ENCODE results near the gene C2CD4D.
"Not testable (repeated sequence)": the region's sequence is repeated elsewhere in the genome, so short reads cannot be mapped to it uniquely, and the experiment has no call there.

Gene C2CD4D

DNA sequence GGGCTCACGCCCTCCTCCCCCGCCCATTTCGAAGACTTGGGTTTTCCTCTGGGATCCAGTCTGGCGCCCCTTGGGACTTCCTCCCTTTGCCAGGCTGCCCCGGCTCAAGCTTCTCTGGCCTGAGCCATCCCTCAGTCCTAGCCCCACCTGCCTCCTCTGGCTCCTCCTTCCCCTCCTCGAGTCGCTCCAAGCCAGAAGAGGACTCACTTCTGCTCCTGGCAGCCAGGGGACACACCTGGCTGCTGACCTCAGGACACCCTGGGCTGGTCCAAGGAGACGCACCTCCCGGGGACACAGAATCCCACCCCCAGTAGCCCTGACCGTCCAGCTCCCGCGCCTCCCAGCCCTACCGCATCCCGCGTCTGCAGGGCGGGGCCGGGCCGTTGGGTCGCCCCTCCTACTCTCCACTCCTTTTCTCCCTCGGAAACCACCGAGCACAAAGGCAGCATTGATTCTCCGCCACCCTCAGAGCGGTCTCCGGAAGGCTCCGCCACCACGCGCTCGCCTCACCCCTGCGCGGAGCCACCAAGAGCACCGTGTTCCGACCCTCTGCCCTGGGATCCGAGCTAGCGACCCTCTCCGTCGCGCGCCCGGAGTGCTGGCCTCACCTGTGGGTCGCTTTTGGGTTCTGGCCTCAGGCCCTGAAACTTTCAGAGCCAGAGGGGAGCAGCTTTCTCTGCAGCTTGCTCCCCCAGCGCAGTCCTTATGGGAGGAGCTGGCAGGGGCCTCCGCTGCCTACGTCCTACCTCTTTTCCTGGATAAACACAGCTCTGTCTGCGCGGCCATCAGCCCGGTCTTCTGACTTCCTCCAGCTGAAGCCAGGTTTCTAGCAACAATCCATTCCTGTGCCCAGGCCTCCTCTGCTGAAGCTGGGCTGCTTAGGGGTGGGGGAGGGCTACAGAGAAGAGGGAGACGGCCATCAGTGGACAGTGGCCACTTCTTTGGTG, at the start of gene C2CD4D:
Gene C2CD4D (minus strand): TSS at position 364 of the 947 bp plus-strand sequence. CDS start 831 bp downstream, outside the sequence.
- DNase-seq, result peak; percentile 75 to 84

DNA sequence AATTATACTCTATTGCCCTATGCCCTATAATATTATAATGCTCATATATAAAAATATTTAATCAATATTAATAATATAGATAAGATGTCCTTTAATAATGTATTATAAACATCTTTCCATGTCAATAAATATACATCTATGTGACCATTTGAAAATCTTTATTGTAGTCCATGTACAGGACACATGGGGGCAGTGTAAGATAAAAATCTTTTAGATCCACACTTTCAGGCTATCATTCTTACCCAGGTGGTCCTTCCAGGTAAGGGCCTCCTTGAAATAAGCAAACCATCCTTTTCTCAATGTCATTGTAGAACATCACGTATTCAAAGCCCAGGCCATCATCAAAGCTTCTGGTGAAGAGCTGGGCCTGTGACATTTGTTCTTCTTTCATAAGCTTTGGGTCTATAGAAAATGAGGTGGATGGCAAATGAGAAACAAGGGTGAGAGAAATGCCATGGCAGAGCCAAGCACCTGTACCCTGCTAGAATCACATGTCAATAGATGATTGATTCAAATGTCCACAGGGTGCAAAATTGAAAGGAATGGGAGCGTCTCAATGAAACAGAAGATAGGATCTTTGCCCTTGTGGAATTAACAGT, 49.5 kb upstream of the C2CD4D start:
- no peak for DNase-seq

DNA sequence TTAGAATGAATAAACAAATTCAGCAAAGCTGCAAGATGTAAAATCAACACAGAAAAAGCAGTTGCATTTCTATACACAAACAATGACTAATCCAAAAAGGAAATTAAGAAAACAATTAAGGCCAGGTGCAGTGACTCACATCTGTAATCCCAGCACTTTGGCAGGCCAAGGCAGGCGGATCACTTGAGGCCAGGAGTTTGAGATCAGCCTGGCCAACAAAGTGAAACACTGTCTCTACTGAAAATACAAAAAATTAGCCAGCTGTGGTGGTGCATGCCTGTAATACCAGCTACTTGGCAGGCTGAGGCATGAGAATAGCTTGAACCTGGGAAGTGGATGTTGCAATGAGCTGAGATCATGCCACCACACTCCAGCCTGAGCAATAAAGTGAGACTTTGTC, 47.4 kb upstream of the C2CD4D start:
- no peak for DNase-seq

DNA sequence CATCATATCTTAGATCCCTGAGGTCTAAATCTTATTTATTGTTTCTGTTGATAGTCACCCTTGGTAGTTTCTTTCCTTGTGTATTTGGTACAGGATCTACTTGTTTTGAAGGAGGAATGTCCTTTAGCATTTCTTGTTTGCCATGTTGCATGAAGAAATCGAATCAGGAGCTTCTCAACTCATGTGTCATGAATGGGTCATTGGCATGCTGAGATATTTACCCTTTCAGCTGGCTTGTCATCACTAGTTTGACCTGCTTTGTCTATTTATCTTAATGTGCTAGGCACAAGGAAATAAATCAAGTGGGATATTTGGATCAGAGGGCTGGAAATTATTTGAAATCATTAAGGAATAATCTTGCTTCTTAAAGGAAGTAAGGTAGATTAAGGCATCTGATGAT, 45.9 kb upstream of the C2CD4D start:
- no peak for DNase-seq

DNA sequence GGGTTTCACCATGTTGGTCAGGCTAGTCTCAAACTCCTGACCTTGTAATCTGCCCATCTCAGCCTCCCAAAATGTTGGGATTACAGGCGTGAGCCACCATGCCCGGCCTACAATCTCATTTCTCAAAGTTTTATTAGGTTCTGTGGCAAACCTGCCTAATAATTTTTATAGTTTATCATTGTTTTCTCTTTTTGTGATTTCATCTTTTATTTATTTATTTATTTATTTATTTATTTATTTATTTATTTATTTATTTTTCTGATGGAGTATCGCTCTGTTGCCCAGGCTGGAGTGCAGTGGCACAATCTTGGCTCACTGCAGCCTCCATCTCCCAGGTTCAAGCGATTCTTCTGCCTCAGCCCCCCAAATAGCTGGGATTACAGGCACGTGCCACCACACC, 45.3 kb upstream of the C2CD4D start:
- DNase-seq, result not testable (repeated sequence)

DNA sequence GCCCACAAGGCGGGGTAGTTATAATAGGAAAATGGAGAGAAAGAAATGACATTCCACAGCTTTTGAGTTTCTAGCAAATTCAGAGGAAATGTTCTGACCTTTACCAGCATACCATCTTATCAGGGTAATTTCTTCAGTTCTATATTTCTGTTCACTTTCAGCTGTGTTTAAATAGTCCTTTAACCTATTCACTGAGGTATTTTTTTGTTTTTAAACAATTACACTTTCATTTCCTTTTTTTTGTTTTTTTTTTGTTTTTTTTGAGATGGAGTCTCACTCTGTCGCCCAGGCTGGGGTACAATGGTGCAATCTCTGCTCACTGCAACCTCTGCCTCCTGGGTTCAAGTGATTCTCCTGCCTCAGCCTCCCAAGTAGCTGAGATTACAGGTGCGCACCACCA, 44.8 kb upstream of the C2CD4D start:
- DNase-seq, result not testable (repeated sequence)

DNA sequence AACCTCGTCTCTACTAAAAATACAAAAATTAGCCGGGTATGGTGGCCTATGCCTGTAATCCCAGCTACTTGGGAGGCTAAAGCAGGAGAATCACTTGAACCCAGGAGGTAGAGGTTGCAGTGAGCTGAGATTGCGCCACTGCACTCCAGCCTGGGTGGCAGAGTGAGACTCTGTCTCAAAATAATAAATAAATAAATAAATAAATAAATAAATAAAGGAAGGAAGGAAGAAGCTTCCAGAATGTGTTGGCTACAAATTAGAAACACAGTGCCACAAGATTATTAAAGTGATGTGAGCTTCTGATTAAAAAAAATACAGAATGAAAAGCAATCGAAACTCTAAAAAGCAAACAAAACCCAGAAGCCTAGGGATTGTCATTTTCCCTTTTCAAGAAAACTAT, 44.3 kb upstream of the C2CD4D start:
- DNase-seq, result not testable (repeated sequence)

DNA sequence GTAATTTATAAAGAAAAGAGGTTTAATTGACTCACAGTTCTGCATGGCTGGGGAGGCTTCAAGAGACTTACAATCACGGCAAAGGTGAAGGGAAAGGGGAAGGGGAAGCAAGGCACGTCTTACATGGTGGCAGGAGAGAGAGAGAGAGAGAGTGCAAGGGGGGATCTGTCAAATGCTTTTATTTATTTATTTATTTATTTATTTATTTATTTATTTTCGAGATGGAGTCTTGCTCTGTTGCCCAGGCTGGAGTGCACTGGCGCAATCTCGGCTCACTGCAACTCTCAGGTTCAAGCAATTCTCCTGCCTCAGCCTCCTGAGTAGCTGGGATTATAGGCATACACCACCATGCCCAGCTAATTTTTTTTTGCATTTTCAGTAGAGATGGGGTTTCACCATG, 43.3 kb upstream of the C2CD4D start:
- DNase-seq, result not testable (repeated sequence)

DNA sequence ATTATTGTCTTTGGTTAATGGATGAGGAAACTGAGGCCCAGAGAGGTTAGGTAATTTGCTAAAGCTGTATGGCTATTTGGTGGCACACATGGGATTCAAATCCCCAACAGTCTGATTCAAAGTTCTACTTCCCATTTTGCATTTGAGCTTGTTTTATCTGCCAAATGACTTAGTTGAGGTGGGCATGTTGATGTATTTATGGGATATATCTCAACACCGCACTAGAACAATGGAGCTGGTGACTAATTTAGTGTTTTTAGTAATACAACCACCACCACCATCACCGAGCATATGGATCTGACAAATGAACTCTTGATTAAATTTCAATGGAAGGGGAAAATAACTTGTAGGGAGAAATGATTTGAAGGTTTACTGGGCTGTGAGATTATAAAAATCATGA, 42.8 kb upstream of the C2CD4D start:
- no peak for DNase-seq

DNA sequence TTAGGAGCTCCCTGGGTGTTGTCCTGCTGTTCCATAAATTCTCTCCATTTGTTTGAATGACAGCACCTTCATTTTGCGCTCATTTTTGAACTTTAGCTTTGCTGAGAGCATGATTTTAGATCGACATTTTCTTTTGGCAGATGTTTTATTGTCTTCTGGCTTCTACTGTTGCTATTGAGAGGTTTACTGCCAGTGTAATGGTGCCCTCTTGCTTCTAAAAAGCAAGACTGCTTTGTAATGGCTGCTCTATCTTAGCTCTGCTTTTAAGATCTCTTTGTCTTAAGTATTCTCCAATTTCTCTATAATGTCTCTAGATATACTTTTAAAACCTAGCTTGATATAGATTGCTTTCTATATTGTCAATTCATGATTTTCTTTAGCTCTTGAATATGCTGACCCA, 41.9 kb upstream of the C2CD4D start:
- no peak for DNase-seq

DNA sequence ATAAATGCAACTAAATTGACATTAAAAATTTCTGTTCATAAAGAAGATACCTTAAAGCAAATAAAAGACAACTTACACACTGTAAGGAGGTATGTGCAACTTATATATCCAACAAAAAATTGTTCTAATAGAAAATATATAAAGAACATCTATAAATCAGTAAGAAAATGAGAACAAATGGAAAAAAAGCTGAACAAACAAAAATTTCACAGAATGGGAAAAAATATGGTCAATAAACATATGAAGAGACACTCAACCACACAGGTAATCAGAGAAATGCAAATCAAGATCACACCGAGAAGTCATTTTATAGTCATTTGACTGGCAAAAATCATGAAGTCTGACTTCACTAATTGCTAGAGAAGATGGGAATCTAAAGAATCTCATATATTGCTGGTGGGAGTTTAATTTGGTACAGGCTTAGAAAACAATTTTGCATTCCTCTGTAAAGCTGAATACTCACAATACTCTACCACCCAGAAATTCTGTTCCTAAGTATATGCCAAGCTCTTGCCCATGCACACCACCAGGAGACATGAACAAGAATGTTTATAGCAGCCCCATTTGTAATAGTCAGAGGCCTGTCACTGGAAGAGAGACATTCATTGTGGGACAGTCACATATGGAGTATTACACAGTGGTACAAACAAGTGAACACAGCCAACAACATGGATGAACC, 35.9 kb upstream of the C2CD4D start:
- DNase-seq, result no peak

DNA sequence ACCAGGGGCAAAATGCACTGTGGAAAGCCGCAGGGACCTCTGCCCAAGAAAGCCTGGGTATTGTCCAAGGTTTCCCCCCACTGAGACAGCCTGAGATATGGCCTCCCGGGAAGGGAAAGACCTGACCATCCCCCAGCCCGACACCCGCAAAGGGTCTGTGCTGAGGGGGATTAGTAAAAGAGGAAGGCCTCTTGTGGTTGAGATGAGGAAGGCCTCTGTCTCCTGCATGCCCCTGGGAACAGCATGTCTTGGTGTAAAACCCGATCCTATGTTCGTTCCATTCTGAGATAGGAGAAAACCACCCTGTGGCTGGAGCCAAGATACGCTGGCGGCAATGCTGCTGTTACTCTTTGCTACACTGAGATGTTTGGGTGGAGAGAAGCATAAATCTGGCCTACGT, 33.2 kb upstream of the C2CD4D start:
- DNase-seq, result not testable (repeated sequence)

DNA sequence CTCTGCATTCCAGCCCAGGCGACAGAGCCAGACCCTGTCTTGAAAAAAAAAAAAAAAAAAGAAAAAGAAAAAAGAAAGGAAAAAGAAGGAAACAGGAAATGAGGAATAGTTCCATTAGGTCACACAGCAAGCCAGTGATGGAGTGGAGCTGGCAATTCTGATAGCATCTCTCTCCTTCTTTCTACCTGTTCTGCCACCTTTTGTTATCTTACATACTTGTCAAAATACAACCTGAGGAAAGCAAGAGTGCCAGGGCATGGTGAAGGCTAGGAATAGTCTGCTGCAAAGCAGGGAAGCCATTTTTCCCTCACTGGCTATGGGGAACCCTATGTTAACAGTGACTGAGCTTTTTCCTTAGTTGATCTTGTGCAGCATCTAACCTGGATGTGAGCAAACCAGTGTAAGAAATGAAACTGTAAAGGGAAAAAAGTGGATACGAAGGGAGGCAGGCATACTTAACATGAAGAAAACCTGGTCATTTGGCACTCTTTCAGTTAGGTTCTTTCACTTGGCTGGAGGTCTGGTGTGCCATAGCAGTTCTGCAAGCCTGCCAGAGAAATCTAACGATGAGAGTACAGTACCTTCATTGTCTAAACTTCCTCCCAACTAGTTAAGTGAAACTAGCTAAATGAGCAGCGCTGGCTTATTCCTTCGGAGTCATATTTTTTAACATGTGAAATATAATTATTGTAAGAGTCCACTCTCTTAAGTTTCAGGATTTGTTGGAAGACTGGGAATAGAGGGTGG, 31.8 kb upstream of the C2CD4D start:
- DNase-seq, result no peak

DNA sequence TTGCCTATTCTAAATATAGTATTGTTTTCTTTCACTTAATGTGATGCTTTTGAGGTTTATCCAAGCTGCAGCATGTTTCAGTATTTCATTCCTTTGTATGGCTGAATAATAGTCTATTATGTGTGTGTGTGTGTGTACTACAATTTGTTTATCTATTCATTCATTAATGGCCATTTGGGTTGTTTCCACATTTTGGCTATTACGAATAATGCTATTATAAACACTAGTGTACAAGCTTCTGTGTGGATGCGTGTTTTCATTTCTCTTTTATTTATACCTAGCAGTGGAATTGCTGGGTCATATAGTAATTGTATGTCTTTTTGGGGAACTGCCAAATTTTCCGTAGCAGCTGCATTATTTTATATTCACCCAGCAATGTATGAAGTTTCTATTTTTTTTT, 28.9 kb upstream of the C2CD4D start:
- no peak for DNase-seq

DNA sequence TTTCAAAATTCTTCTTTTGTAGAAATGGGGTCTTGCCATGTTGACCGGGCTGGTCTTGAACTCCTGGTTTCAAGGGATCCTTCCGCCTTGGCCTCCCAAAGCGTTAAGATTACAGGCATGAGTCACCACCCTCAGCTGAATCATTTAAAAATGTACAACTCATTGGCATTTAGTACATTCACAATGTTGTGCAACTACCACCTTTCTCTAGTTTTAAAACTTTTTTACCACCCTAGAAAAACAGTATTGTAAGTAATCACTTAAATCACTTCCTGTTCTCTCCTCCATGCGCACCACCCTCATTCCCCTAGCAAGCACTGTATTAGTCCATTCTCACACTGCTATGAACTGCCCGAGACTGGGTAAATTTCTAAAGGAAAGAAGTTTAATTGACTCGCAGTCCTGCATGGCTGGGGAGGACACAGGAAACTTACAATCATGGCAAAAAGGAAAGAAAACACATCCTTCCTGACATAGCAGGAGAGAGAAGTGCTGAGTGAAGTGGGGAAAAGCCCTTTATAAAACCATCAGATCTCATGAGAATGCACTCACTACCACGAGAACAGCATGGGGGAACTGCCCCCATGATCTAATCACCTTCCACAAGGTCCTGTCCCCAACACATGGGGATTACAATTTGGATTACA, 28.3 kb upstream of the C2CD4D start:
- DNase-seq, result no peak

DNA sequence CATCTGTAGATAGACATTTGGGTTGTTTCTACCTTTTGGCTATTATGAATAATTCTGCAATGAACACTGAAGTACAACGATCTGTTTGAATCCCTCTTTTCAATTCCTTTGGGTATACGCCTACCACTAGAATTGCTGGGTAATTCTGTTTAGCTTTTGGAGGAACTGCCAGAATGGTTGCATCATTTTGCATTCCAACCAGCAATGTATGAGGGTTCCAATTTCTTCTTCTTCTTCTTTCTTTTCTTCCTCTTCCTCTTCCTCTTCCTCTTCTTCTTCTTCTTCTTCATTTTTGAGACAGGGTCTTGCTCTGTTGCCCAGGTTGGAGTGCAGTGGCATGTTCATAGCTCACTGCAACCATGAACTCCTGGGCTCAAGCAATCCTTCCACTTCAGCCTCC, 27.7 kb upstream of the C2CD4D start:
- no peak for DNase-seq

DNA sequence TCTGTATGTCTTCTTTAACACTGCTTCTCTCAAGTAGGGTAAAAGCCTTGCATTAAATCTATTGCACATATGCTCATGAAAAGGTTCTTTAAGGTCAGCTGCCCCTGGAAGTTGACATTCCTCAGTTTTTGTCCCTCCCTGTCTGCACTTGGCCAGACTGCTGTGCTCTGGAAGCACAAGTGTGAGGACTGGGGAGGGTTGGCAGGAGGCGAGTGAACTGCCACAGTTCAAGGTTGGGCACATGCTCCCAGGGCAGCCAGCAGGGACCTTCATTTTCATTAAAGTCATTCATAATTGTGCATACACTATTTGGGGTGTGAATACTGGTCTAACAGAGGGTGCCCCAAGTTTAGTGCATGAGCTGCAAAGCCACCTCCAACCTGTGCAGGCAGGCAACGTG, 24.8 kb upstream of the C2CD4D start:
- no peak for DNase-seq

DNA sequence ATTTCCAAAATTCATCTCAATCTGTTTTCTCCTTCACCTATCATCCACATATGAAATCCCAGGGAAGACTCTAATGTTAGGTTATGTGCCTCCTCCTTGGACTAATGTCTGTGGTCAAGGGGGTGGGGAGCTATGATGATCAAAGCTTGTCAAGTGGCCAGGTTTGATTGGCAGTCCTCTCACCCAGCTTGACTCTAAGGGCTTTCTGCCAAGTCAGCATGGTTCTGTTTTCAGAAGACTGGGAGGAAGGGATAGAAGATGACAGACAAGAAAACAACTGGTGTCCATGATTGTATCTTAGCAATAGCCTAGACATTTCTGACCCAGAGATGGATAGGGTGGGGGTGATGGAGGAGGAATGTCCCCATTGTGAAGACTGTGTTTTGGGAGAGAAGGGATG, 23.0 kb upstream of the C2CD4D start:
- no peak for DNase-seq

DNA sequence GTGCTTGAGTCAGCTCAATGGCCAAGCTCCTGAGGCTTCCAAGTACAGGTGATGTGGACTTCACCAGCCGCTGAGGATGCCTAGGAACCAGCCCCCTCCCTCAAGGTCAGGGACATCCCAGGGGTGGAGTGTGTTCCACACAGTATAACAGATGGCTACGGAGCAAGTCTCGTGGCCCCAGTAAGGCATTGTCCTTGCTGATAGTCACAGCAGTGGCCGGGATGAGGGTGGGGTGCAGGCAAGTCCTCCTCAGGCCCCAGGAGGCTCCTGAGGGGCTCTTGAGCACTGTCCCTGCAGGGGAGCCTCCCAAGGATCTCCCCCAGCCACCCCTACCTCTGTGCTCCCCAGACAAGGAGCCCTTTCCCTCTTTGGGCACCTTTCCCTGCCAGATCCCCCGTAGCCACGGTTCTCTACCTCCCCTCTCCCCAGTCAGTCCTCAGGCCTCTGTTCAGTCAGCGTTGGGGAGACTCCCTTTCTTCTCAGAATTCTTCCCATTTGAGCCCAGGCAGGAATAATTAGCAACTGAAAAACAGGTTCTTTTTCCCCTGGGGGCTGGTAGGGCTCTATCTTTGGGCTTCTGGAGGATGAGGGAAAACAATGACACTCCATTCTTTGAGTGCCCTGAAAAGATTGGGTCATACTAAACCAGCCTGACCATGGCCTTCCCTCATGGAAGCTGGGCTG, 21.0 kb upstream of the C2CD4D start:
- DNase-seq, result no peak

DNA sequence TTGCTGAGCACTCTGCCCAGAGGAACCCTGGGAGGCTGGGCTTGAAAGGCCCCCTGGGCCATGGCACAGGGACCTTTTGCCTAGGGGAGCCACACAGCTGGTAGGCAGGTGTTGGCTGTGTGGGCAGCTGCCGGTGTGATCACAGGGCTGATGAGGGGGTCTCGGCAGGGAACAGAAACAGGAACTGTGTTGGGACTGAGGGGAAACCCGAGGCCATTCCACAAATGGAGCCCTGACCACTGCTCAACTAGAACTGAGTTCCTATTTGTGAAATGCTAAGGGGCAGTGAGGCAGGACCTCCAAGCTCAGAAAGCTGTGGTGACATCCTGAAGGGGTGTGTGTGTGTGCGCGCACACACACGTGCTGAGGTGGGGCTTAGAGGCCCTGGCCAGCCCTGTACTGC, 20.3 kb upstream of the C2CD4D start:
- DNase-seq, result no peak

DNA sequence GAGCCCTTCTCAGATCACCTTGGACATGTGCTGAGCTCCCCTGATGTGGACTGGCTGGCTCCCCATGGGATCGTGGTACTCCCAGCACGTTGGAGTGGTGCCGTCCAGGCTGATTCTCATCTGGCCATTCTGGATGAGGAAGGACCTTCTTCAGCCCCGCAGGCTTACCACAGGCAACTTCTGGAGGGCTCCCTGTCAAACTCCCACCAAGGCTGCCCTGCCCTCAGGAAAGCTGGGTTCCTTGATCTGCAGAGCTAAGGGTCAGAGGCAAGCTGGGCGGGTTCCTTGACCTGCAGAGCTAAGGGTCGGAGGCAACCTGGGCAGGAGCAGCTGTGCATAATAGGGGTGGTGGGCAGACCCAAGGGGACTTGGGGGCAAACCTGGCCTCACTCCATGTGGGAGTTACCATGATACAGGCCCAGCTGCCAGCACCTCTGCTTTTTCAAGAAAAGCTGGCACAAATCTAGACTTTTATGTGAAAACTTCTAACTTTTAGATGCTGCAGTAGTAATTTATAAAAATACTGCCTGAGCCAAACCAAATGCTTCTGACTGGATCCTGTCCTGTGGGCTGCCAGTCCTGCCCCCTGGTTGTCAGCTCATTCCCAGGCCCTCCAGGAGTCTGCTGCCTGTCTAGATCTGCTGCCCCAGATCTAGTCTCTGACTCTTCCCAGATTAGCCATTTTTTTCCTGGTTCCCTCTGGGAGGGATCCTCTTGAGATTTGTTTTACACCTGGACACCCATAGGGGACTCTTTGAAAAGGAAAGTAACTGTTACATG, 19.5 kb upstream of the C2CD4D start:
- no peak for DNase-seq

Data from activated CD4-positive, alpha-beta T cell treated with anti-CD3 and anti-CD28 coated beads, Interleukin-2, amount 50 U/mL, for 48 hours (primary cell).